Lower leg skin (tissue), 4 donors: ENCODE results near the gene HMGXB3. TPM values are rescaled to one million over a fixed set of nuclear protein-coding genes. Genes with fewer than 3 reads are reported as not detected.

ENCODE experiments used
- DNase-seq, 2 donors: peaks; one replicate each; pipeline ENCODE4 v3.0.0-alpha.2; 2019; ENCODE audit warnings: low spot score in 2 of 2
- H3K4me3 ChIP-seq: fragments of 200-600 bp; sonication (generic); 2 replicates; pipeline ENCODE4 v1.5.1; 2017; ENCODE audit warnings: mild to moderate bottlenecking, low read depth; ENCODE audit not compliant: poor library complexity, severe bottlenecking
- CTCF ChIP-seq, 3 donors: fragments of 450-650 bp; IDR thresholded peaks; one replicate each; pipeline ENCODE4 v1.5.1; 2016; ENCODE audit warnings: antibody characterized with exemption in 3 of 3, mild to moderate bottlenecking in 3 of 3, moderate library complexity in 2 of 3
- POLR2A ChIP-seq, 2 donors: fragments of 450-650 bp; IDR thresholded peaks; one replicate each; pipeline ENCODE4 v1.6.1; 2016 to 2017; ENCODE audit warnings: antibody characterized with exemption in 2 of 2, mild to moderate bottlenecking in 1 of 2, moderate library complexity in 1 of 2
- WGBS, 2 donors: methylation state at CpG; one replicate each; pipeline ENCODE4 v1.1.5; 2018; 5-methylcytosine and 5-hydroxymethylcytosine counted together
- intact Hi-C: fragments of 100-400 bp; cut with DNase I; formaldehyde crosslinking; loops from one replicate; pipeline ENCODE4 v1.15.0; 2023; ENCODE audit warnings: low total_unique reads
- total RNA-seq, 4 donors: library from RNA; depleted of rRNA; stranded (reverse); fragments of >200 nt; gene quantifications; one replicate each; pipeline ENCODE4 v1.1.0, GENCODE V29; 2016

The HMGXB3 gene
- total RNA-seq: 10 to 100 TPM; 24.6 to 32.0 (median 26.1) TPM

DNA sequence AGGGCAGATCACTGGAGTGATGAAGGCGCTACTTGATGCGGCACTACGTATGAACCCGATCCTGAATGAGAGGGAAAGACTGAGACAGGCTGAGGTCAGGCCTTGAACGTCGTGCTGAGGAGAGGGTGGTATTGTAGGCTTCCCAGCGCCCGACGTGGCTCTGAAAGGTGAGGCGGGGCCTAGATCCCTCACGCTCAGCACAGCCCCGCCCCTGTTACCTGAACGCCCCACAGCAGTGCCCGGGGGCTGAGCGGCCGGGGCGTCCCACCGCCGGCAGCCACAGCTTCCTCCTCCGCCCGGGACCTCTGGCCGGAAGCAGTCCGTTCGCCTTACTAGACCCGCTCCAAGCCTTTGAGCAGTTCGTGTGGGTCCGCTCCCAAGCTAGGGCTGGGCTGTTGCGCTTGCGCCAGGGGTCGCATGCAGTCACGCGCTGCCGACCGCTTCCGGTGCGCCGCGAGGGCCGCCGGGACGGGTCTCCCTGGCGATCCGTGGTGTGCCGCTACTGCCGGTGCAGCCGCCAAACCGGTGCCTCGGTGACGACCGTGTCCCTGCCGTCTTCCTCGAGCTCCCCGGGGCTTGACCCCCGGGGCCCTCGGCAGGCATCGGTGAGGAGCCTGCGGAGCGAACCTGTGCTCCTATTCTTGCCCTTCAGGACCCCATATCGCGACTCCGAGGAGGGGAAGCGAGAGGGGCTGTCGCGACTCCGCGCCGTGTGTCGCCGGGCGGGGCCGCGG is at the start of gene HMGXB3, which contains the start of gene TIGD6:
Gene HMGXB3 (plus strand): TSS at position 484 of the 734 bp plus-strand sequence. CDS start 4,114 bp downstream, outside the sequence.
Gene TIGD6 (minus strand): TSS at position 399 of the 734 bp plus-strand sequence. CDS start 4,306 bp downstream, outside the sequence.
- peak; percentile 91 to 99 for DNase-seq
- TF ChIP-seq CTCF (IDR thresholded peaks at IDR 0.05) (no peak), POLR2A (IDR thresholded peaks at IDR 0.05) (no peak)
- peak within 1 kb of the TSS; percentile 87 for H3K4me3 ChIP-seq
- WGBS, 2 donors: 1 to 2% methylated on average over 24 to 45 of the region's 72 CpGs
- intact Hi-C loops: no loop called here

- 64 to 72% methylated on average over 6 of the region's 6 CpGs for WGBS, 2 donors
- no peak overlapping the region for H3K4me3 ChIP-seq
- TF ChIP-seq CTCF (IDR thresholded peaks at IDR 0.05): no peak
- no peak for TF ChIP-seq POLR2A (IDR thresholded peaks at IDR 0.05)
- no peak for DNase-seq
- intact Hi-C loops: no loop called here
Observed at GRCh38 chr5:149951138-149951749, 49.3 kb upstream of the HMGXB3 start.

GRCh38 chr5:149953436-149954121 is 47.0 kb upstream of the HMGXB3 start:
- H3K4me3 ChIP-seq: no peak overlapping the region
- no peak for TF ChIP-seq POLR2A (IDR thresholded peaks at IDR 0.05)
- TF ChIP-seq CTCF (IDR thresholded peaks at IDR 0.05): no peak
- intact Hi-C loops: no loop called here
- 87 to 89% methylated on average over 9 of the region's 9 CpGs for WGBS, 2 donors
- DNase-seq: no peak

DNA sequence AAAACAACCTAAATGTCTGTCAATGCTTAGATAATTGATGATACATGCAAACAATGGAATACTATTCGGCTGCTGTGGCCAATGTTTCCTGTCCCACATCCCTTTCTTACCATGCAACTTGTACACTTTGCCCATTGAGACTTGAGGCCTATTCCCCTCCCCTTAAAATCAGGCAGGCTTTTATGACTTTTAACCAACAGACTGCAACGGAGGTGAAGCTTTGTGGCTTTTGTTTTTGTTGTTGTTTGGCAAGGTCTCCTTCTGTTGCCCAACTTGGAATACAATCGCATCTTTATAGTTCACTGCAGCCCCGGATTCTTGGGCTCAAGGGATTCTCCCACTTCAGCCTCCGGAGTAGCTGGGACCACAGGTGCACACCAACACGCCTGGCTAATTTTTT is 45.7 kb upstream of the HMGXB3 start:
- TF ChIP-seq POLR2A (IDR thresholded peaks at IDR 0.05): no peak
- WGBS, 2 donors: 72 to 75% methylated on average over 6 of the region's 6 CpGs
- intact Hi-C loops: no loop called here
- DNase-seq: no peak
- H3K4me3 ChIP-seq: no peak overlapping the region

DNA sequence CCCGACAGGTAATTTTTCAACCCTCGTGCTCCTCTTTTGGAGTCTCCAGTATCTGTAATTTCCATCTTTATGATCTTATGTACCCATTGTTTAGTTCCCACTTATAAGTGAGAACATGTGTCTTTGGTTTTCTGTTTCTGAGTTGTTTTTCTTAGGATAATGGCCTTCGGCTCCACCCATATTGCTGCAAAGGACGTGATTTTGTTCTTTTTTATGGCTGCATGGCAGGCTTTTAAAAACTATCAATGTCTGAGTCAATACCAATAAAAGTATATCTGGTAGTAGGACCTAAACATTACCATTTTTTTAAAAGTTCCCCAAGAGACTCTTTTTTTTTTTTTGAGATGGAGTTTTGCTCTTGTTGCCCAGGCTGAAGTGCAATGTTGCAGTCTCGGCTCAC is 43.9 kb upstream of the HMGXB3 start:
- WGBS, 2 donors: 68 to 80% methylated on average over 5 of the region's 5 CpGs
- intact Hi-C loops: no loop called here
- DNase-seq: no peak

More for the DNA sequence above, 43.9 kb upstream of the HMGXB3 start:
- H3K4me3 ChIP-seq: no peak overlapping the region
- no peak for TF ChIP-seq POLR2A (IDR thresholded peaks at IDR 0.05)
- TF ChIP-seq CTCF (IDR thresholded peaks at IDR 0.05): no peak
